GM19023 (cell line): Measurements from ENCODE around the gene TCHP.

ENCODE experiments used
- ATAC-seq: cut with Tn5 transposase; IDR thresholded peaks from one replicate; pipeline ENCODE4 v1.9.1; 2021; ENCODE audit warnings: mild to moderate bottlenecking, moderate library complexity; ENCODE audit not compliant: unreplicated experiment

TCHP gene

GRCh38 chr12:109931143-109931542 is 31.1 kb downstream of the TCHP start:
- no peak for ATAC-seq

GRCh38 chr12:109932878-109933503 is 32.9 kb downstream of the TCHP start:
- no peak for ATAC-seq

GRCh38 chr12:109934026-109934425 is 34.0 kb downstream of the TCHP start:
- ATAC-seq, result no peak

GRCh38 chr12:109937371-109937770 is 37.3 kb downstream of the TCHP start:
- no peak for ATAC-seq

GRCh38 chr12:109938947-109939346 is 38.9 kb downstream of the TCHP start:
- no peak for ATAC-seq

GRCh38 chr12:109939504-109939903 is 39.4 kb downstream of the TCHP start:
- ATAC-seq, result no peak

- no peak for ATAC-seq
These were observed 40.4 kb downstream of the TCHP start for GRCh38 chr12:109940339-109940923.

- no peak for ATAC-seq
These were observed 43.7 kb downstream of the TCHP start for GRCh38 chr12:109943811-109944210.

GRCh38 chr12:109944561-109945359 is 44.7 kb downstream of the TCHP start:
- ATAC-seq, result no peak

GRCh38 chr12:109946505-109946904 is 46.4 kb downstream of the TCHP start:
- ATAC-seq, result no peak

GRCh38 chr12:109946913-109947312 is 46.8 kb downstream of the TCHP start:
- no peak for ATAC-seq

- ATAC-seq, result no peak
These were observed 47.4 kb downstream of the TCHP start for GRCh38 chr12:109947521-109947920.

- no peak for ATAC-seq
These were observed 48.3 kb downstream of the TCHP start for GRCh38 chr12:109948368-109948767.

GRCh38 chr12:109949089-109949488 is 49.0 kb downstream of the TCHP start:
- ATAC-seq, result no peak

- no peak for ATAC-seq
These were observed 50.6 kb downstream of the TCHP start for GRCh38 chr12:109950625-109951024.

GRCh38 chr12:109951136-109951535 is 51.1 kb downstream of the TCHP start:
- no peak for ATAC-seq

- ATAC-seq, result no peak
These were observed 51.7 kb downstream of the TCHP start for GRCh38 chr12:109951751-109952150.

GRCh38 chr12:109952160-109952858 is 52.2 kb downstream of the TCHP start:
- no peak for ATAC-seq

GRCh38 chr12:109952873-109953272 is 52.8 kb downstream of the TCHP start:
- ATAC-seq, result no peak

GRCh38 chr12:109953656-109954055 is 53.6 kb downstream of the TCHP start:
- ATAC-seq, result no peak

GRCh38 chr12:109958374-109958773 is 58.3 kb downstream of the TCHP start:
- ATAC-seq, result no peak
